Neural crest cell (in vitro differentiated cells): ENCODE data around the gene PCP4L1. TPM values are rescaled to one million over a fixed set of nuclear protein-coding genes. Genes with fewer than 3 reads are reported as not detected.
A peak's percentile ranks its signal among the peaks of the same experiment; 100 is the strongest.

ENCODE experiments used
- DNase-seq: peaks from one replicate; pipeline ENCODE4 v3.0.0; 2021; ENCODE audit warnings: low read depth, mixed read lengths, low spot score
- H3K27ac Mint-ChIP-seq: one replicate; pipeline ENCODE4 v1.8.0; 2021; ENCODE audit warnings: mild to moderate bottlenecking, mixed read lengths; ENCODE audit not compliant: unreplicated experiment
- H3K27me3 Mint-ChIP-seq: 2 replicates; pipeline ENCODE4 v1.8.0; 2021; ENCODE audit warnings: low read depth, mild to moderate bottlenecking, mixed read lengths
- H3K36me3 Mint-ChIP-seq: 2 replicates; pipeline ENCODE4 v1.8.0; 2021; ENCODE audit warnings: low read depth, mild to moderate bottlenecking, mixed read lengths
- H3K4me1 Mint-ChIP-seq: 2 replicates; pipeline ENCODE4 v1.8.0; 2021; ENCODE audit warnings: mixed read lengths
- H3K4me3 Mint-ChIP-seq: one replicate; pipeline ENCODE4 v1.8.0; 2021; ENCODE audit warnings: mild to moderate bottlenecking, mixed read lengths
- H3K9me3 Mint-ChIP-seq: 2 replicates; pipeline ENCODE4 v1.8.0; 2021; ENCODE audit warnings: mixed read lengths
- total RNA-seq: library from RNA; stranded (reverse); gene quantifications from 2 replicates; pipeline ENCODE4 v1.2.1, GENCODE V29; 2021
- TF ChIP-seq, protein P1 (sequence below): fragments of 200-600 bp; sonication (generic); conservative IDR thresholded peaks from 2 replicates; pipeline ENCODE4 v1.5.0; 2021; ENCODE audit warnings: antibody characterized with exemption, mild to moderate bottlenecking

Gene PCP4L1
- total RNA-seq, 1 donor from 2014 or later = 0.16 TPM

DNA sequence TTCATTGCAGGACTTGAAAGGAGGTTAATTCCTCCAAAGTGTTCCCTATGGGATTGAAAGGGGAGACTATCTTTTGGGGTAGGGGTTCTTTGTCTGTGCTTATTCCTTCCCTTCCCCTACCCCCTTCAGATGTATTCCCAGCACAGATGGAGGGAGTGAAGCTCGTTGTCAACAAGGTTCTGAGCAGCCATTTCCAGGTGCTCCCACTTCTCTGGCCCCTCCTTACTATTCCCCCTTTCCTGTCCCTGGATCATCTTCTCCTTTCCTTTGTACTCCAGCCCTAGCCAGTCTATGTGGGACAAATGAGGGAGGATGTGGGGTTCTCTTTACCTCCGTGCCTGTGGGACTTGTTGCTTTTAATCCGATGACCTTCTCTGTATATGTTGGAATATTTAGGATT is 31.8 kb upstream of the PCP4L1 start:
- DNase-seq = no peak
- Mint-ChIP-seq H3K4me1 (peaks cover 29% of the 10 kb centered on the region), H3K4me3 (peak overlapping the region; percentile 99), H3K27ac (peak overlapping the region; percentile 62), H3K9me3 (peaks cover 6% of the 10 kb centered on the region), H3K27me3 (no peaks in the 10 kb centered on the region), H3K36me3 (no peaks in the 10 kb centered on the region)
- TF ChIP-seq, protein P1, sequence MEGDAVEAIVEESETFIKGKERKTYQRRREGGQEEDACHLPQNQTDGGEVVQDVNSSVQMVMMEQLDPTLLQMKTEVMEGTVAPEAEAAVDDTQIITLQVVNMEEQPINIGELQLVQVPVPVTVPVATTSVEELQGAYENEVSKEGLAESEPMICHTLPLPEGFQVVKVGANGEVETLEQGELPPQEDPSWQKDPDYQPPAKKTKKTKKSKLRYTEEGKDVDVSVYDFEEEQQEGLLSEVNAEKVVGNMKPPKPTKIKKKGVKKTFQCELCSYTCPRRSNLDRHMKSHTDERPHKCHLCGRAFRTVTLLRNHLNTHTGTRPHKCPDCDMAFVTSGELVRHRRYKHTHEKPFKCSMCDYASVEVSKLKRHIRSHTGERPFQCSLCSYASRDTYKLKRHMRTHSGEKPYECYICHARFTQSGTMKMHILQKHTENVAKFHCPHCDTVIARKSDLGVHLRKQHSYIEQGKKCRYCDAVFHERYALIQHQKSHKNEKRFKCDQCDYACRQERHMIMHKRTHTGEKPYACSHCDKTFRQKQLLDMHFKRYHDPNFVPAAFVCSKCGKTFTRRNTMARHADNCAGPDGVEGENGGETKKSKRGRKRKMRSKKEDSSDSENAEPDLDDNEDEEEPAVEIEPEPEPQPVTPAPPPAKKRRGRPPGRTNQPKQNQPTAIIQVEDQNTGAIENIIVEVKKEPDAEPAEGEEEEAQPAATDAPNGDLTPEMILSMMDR = no peak

DNA sequence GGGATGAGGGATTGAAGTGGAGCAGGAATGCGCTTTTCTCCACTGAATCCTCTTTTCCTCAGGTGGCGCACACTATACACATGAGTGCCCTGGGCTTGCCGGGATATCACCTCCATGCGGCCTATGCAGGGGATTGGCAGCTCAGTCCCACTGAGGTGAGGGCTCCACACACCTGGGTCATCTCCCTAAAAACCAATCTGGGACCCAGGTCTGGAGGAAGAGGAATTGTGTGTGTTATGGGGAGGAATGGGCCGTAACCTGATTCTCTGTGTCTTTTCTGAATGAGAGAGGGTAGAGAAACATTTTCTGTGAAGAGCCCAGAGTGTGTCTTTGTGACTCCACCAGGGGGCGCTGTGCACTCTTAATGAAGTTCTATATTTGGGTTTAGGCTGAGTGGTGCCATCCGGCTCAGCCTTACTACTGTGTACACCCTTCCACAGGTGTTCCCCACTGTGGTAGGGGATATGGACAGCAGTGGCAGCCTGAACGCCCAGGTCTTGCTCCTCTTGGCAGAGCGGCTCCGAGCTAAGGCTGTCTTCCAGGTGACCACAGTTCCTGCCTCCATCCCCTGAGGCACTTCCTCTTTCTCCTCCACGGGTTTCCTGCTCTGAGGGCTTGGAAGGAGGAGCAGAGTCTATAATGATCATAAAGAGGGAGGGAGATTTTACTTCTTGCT is 31.2 kb upstream of the PCP4L1 start:
- TF ChIP-seq, protein P1 = peak; percentile 92
- peak; percentile 91 for DNase-seq
- Mint-ChIP-seq H3K36me3 (no peaks in the 10 kb centered on the region), H3K9me3 (peaks cover 6% of the 10 kb centered on the region), H3K4me1 (peaks cover 29% of the 10 kb centered on the region), H3K27me3 (no peaks in the 10 kb centered on the region), H3K4me3 (peak overlapping the region; percentile 99), H3K27ac (no peak overlapping the region)

DNA sequence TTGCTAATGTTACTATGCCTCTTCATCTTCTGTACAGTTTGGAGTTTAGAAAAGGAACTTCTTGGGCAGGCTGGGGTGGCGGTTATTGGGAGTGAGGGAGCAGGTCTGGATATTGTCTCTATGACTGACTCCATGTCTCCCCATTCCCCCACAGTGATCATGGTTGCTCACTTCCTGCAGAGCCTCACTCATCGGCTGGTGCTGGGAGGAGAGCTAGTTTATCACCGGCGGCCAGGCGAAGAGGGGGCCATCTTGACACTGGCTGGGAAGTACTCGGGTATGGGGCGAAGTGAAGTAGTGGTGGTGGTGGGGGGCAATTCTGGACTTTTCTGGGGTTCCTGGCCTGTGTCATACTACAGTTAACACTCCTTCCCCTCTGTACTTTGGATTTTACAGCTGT is 30.5 kb upstream of the PCP4L1 start:
- Mint-ChIP-seq H3K27ac (peak overlapping the region; percentile 40), H3K27me3 (no peaks in the 10 kb centered on the region), H3K4me3 (peak overlapping the region; percentile 99)

DNA sequence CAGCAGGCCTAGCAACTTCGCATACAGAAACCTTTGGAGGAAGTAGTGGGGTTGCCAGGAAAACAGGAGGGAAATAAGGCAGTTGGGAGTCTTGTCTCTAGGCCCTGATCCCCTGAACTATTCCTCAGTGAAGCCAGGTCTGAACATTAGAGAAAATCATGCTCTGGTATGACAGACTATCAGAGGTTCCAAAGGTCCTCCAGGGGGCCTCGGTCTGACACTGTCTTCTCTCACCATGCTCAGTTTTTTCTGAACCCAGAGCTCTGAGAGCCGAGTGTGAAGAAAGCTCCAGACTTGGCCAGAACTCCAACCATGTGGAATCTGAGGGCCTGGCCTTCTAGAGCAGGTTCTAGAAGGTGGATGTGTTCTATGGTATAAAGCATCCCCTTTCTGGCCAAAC is 28.6 kb upstream of the PCP4L1 start:
- Mint-ChIP-seq H3K4me1 (peaks cover 29% of the 10 kb centered on the region), H3K9me3 (peaks cover 6% of the 10 kb centered on the region), H3K27ac (no peak overlapping the region), H3K36me3 (no peaks in the 10 kb centered on the region), H3K27me3 (no peaks in the 10 kb centered on the region), H3K4me3 (no peak overlapping the region)
- TF ChIP-seq, protein P1 = no peak
- no peak for DNase-seq

More for the DNA sequence above, 30.5 kb upstream of the PCP4L1 start:
- H3K9me3 Mint-ChIP-seq = peaks cover 6% of the 10 kb centered on the region
- TF ChIP-seq, protein P1 = no peak
- peaks cover 29% of the 10 kb centered on the region for H3K4me1 Mint-ChIP-seq
- no peak for DNase-seq
- no peaks in the 10 kb centered on the region for H3K36me3 Mint-ChIP-seq

DNA sequence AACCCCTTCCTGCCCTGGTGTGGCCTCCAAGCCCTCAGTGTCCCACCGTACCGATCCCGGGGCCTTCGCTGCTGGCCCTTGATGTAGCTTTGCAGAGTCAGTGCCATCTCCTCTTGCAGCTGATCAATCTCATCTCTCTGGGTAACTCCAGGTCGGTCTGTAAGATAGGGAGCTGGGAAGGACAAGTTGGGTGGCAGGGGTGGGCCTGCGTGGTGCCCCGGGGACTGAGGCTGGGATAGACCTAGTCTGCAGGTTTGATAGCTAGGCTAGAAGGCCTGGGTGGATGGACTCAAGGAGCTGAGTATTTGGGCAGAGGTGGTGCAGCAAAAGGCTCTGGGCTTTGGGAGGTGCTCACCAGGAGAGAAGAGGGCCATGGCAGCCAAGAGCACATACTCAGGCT is 27.8 kb upstream of the PCP4L1 start:
- H3K27me3 Mint-ChIP-seq = no peaks in the 10 kb centered on the region
- peaks cover 23% of the 10 kb centered on the region for H3K4me1 Mint-ChIP-seq
- no peaks in the 10 kb centered on the region for H3K36me3 Mint-ChIP-seq
- H3K9me3 Mint-ChIP-seq = no peaks in the 10 kb centered on the region
- peak overlapping the region; percentile 76 for H3K27ac Mint-ChIP-seq
- no peak for DNase-seq
- TF ChIP-seq, protein P1 = no peak
- no peak overlapping the region for H3K4me3 Mint-ChIP-seq
